LoVo (cell line): ENCODE results near the gene CYB5D1.

Experiments
- DNase-seq: peaks from one replicate; pipeline ENCODE4 v3.0.0-alpha.2; 2016; ENCODE audit warnings: low spot score

CYB5D1 gene

DNA sequence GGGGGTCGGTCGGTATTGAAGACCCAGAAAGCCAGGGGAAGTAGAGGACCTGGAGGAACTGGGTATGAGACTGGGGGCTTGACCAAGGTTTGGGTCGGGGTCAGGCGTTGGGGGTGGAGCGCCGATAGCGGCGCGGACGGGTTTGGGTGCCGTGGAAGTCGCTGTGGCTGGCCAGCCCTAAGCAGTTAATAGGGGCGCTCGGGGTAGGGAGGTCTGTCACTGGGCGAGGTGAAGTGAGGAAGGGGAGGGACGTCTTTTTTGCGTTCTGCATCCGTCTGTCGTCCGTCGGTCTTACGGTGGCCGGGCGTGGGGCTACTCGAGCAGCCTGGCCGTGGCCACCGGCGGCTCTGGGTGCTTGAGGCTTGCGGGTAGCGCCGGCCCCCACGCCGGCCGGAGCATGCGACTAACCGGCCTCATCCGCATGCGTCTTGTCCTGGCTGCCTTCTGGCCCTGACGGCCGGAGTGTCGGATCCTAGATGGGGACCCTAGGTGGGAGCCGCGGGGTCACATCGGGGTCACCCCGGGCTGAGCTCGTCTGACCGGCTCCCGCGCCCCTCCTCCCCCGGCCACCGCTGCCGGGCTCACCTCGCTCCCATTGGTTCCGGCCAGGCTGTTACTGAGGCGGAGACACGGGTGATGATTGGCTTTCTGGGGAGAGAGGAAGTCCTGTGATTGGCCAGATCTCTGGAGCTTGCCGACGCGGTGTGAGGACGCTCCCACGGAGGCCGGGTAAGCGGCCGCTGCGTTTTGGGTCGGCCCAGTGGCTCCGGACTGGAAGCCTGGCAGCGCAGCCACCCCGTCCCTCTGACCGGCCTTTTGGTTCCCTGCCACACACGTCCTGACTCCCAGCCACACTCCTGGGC lies 13.3 kb upstream of the CYB5D1 start:
- peak; percentile 95 for DNase-seq

DNA sequence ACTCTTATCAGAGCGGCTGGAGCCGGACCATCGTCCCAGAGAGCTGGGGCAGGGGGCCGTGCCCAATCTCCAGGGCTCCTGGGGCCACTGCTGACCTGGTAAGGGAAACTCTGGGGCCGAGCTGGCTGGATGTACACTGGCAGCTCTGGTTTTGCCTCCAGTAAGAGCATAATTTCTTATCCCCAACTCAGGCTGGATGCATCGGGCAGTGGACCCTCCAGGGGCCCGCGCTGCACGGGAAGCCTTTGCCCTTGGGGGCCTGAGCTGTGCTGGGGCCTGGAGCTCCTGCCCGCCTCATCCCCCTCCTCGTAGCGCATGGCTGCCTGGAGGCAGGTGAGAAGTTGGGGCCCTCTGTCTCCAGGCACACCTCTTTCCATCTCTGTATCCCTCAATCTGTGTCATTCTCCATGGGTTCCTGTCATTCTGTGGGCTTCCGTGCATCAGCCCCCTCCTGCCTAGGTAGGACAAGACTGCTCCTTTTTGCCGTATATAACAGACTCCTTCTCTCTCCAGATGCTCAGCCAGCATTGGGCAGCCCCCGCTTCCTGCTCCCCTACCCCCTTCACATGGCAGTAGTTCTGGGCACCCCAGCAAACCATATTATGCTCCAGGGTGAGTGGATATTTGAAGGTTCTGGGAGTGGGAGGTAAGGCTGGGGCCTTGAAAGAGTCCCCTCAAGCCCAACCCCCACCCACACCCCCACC lies 12.3 kb upstream of the CYB5D1 start:
- no peak for DNase-seq

DNA sequence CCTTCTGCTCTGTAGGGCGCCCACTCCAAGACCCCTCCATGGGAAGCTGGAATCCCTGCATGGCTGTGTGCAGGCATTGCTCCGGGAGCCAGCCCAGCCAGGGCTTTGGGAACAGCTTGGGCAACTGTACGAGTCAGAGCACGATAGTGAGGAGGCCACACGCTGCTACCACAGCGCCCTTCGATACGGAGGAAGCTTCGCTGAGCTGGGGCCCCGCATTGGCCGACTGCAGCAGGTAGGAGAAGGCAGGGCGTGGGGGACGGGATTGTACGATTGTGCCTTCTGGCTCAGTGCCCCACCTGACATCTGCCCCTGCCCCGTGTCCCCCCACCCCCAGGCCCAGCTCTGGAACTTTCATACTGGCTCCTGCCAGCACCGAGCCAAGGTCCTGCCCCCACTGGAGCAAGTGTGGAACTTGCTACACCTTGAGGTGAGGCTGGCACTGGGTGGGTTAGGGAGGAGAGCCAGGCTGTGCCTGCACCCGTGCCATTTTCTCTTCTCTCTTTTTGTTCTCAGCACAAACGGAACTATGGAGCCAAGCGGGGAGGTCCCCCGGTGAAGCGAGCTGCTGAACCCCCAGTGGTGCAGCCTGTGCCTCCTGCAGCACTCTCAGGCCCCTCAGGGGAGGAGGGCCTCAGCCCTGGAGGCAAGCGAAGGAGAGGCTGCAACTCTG lies 11.6 kb upstream of the CYB5D1 start:
- DNase-seq: no peak

DNA sequence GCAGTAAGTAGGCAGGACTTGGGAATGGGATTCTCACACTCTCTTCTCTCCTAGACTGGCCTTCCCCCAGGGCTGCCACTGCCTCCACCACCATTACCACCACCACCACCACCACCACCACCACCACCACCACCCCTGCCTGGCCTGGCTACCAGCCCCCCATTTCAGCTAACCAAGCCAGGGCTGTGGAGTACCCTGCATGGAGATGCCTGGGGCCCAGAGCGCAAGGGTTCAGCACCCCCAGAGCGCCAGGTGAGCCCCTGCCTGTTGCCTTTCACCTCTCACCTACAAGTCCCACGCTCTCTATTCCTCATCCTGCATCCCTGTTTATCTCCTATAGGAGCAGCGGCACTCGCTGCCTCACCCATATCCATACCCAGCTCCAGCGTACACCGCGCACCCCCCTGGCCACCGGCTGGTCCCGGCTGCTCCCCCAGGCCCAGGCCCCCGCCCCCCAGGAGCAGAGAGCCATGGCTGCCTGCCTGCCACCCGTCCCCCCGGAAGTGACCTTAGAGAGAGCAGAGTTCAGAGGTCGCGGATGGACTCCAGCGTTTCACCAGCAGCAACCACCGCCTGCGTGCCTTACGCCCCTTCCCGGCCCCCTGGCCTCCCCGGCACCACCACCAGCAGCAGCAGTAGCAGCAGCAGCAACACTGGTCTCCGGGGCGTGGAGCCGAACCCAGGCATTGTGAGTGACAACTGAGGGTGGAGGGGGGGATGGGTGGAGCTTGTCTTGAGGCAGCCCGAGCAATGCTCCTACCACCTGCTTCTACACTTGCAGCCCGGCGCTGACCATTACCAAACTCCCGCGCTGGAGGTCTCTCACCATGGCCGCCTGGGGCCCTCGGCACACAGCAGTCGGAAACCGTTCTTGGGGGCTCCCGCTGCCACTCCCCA lies 10.8 kb upstream of the CYB5D1 start:
- no peak for DNase-seq

DNA sequence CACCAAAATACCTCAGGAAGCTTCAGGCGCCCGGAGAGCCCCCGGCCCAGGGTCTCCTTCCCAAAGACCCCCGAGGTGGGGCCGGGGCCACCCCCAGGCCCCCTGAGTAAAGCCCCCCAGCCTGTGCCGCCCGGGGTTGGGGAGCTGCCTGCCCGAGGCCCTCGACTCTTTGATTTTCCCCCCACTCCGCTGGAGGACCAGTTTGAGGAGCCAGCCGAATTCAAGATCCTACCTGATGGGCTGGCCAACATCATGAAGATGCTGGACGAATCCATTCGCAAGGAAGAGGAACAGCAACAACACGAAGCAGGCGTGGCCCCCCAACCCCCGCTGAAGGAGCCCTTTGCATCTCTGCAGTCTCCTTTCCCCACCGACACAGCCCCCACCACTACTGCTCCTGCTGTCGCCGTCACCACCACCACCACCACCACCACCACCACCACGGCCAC lies 9.6 kb upstream of the CYB5D1 start:
- DNase-seq: no peak

DNA sequence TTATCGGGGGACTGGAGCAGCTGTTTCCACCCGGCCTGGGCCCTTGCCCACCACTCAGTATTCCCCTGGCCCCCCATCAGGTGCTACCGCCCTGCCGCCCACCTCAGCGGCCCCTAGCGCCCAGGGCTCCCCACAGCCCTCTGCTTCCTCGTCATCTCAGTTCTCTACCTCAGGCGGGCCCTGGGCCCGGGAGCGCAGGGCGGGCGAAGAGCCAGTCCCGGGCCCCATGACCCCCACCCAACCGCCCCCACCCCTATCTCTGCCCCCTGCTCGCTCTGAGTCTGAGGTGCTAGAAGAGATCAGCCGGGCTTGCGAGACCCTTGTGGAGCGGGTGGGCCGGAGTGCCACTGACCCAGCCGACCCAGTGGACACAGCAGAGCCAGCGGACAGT lies 9.1 kb upstream of the CYB5D1 start:
- DNase-seq: no peak

DNA sequence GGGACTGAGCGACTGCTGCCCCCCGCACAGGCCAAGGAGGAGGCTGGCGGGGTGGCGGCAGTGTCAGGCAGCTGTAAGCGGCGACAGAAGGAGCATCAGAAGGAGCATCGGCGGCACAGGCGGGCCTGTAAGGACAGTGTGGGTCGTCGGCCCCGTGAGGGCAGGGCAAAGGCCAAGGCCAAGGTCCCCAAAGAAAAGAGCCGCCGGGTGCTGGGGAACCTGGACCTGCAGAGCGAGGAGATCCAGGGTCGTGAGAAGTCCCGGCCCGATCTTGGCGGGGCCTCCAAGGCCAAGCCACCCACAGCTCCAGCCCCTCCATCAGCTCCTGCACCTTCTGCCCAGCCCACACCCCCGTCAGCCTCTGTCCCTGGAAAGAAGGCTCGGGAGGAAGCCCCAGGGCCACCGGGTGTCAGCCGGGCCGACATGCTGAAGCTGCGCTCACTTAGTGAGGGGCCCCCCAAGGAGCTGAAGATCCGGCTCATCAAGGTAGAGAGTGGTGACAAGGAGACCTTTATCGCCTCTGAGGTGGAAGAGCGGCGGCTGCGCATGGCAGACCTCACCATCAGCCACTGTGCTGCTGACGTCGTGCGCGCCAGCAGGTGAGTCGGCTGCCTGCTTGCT lies 8.6 kb upstream of the CYB5D1 start:
- DNase-seq: no peak

DNA sequence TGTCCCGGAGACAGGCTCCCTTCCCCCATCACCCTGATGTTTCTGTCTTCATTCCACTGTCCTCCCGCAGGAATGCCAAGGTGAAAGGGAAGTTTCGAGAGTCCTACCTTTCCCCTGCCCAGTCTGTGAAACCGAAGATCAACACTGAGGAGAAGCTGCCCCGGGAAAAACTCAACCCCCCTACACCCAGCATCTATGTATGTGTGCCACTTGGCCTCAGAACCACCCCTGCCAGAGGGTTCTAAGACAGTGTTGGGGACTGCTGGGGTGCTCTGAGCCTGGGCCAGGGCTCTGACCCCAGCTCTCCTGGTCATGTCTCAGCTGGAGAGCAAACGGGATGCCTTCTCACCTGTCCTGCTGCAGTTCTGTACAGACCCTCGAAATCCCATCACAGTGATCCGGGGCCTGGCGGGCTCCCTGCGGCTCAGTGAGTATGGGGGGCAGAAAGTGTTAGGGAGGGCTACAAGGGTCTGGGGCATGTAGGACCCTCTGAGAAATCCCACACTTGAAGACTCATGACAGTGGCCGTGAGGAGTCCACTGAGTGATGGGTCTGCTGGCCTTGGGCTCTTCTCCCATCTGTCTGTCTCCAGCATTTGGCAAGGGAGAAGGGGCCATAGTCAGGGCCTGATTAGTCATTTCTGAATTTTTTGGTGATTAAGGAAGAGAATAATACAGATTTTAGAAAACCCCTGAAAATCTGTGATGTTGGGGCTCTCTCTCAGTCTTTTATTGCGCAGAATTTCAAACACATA lies 7.9 kb upstream of the CYB5D1 start:
- DNase-seq: no peak

DNA sequence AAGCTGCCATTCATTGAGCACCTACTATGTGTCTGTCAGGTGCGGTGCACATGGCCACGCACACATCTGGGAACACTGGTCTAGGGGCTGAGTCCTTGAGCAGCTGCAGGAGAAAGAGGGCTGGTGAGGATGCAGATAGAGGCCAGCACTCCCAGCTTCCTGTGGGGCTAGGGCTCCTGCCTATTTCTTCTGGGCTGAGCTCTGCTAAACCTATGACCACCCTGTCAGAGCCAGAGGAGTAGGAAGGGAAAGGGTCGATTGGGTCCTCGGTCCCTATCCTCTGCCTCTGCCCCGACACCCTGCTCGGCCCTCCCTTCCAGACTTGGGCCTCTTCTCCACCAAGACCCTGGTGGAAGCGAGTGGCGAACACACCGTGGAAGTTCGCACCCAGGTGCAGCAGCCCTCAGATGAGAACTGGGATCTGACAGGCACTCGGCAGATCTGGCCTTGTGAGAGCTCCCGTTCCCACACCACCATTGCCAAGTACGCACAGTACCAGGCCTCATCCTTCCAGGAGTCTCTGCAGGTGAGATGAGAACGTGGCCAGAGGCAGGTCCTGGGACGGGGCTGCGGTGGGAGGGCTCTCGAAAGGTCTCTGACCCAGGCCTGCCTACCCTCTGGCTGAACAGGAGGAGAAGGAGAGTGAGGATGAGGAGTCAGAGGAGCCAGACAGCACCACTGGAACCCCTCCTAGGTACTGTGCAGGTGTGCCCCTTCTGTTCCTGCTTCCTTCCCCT lies 6.9 kb upstream of the CYB5D1 start:
- DNase-seq: no peak

DNA sequence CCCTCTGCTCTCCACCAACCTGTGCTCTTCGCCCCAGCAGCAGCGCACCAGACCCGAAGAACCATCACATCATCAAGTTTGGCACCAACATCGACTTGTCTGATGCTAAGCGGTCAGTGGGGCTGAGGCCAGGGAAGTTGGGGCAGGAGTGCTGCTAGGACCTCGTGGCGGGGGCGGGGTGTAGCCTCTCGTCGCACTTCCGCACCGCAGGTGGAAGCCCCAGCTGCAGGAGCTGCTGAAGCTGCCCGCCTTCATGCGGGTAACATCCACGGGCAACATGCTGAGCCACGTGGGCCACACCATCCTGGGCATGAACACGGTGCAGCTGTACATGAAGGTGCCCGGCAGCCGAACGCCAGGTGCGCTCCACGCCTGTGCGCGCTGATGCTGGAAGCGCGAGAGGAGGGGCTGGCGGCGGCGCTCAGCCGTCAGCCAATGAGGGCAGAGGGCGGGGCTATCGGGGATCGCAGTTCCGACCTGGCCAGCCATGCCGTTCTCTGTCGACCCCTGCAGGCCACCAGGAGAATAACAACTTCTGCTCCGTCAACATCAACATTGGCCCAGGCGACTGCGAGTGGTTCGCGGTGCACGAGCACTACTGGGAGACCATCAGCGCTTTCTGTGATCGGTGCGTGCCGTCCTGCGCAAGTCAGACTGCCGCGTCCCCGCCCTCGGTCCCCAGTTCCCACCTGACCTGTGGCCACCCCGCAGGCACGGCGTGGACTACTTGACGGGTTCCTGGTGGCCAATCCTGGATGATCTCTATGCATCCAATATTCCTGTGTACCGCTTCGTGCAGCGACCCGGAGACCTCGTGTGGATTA lies 6.2 kb upstream of the CYB5D1 start:
- DNase-seq: peak; percentile 93

DNA sequence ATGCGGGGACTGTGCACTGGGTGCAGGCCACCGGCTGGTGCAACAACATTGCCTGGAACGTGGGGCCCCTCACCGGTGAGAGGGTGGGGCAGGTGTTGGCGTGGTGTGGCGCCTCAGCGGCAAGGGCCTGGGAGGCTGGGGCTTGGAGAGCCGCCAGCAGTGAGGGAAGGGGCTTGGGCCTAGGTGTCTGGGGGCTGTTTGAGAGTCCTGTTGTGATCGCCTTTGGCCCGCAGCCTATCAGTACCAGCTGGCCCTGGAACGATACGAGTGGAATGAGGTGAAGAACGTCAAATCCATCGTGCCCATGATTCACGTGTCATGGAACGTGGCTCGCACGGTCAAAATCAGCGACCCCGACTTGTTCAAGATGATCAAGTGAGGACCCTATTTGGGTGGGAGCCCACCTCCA lies 5.5 kb upstream of the CYB5D1 start:
- DNase-seq: no peak

DNA sequence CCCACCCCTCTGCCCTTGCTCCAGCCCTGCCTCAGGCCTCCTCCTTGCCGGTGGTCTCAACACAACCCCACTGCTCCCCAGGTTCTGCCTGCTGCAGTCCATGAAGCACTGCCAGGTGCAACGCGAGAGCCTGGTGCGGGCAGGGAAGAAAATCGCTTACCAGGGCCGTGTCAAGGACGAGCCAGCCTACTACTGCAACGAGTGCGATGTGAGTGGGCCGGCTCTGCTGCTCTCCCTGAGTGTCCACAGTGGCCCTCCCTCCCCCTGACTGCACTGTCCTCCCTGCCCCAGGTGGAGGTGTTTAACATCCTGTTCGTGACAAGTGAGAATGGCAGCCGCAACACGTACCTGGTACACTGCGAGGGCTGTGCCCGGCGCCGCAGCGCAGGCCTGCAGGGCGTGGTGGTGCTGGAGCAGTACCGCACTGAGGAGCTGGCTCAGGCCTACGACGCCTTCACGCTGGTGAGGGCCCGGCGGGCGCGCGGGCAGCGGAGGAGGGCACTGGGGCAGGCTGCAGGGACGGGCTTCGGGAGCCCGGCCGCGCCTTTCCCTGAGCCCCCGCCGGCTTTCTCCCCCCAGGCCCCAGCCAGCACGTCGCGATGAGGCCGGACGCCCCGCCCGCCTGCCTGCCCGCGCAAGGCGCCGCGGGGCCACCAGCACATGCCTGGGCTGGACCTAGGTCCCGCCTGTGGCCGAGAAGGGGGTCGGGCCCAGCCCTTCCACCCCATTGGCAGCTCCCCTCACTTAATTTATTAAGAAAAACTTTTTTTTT lies 4.7 kb upstream of the CYB5D1 start:
- no peak for DNase-seq

DNA sequence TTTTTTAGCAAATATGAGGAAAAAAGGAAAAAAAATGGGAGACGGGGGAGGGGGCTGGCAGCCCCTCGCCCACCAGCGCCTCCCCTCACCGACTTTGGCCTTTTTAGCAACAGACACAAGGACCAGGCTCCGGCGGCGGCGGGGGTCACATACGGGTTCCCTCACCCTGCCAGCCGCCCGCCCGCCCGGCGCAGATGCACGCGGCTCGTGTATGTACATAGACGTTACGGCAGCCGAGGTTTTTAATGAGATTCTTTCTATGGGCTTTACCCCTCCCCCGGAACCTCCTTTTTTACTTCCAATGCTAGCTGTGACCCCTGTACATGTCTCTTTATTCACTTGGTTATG lies 4.1 kb upstream of the CYB5D1 start:
- DNase-seq: no peak

DNA sequence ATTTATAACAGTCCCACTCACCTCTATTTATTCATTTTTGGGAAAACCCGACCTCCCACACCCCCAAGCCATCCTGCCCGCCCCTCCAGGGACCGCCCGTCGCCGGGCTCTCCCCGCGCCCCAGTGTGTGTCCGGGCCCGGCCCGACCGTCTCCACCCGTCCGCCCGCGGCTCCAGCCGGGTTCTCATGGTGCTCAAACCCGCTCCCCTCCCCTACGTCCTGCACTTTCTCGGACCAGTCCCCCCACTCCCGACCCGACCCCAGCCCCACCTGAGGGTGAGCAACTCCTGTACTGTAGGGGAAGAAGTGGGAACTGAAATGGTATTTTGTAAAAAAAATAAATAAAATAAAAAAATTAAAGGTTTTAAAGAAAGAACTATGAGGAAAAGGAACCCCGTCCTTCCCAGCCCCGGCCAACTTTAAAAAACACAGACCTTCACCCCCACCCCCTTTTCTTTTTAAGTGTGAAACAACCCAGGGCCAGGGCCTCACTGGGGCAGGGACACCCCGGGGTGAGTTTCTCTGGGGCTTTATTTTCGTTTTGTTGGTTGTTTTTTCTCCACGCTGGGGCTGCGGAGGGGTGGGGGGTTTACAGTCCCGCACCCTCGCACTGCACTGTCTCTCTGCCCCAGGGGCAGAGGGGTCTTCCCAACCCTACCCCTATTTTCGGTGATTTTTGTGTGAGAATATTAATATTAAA lies 3.6 kb upstream of the CYB5D1 start:
- no peak for DNase-seq

DNA sequence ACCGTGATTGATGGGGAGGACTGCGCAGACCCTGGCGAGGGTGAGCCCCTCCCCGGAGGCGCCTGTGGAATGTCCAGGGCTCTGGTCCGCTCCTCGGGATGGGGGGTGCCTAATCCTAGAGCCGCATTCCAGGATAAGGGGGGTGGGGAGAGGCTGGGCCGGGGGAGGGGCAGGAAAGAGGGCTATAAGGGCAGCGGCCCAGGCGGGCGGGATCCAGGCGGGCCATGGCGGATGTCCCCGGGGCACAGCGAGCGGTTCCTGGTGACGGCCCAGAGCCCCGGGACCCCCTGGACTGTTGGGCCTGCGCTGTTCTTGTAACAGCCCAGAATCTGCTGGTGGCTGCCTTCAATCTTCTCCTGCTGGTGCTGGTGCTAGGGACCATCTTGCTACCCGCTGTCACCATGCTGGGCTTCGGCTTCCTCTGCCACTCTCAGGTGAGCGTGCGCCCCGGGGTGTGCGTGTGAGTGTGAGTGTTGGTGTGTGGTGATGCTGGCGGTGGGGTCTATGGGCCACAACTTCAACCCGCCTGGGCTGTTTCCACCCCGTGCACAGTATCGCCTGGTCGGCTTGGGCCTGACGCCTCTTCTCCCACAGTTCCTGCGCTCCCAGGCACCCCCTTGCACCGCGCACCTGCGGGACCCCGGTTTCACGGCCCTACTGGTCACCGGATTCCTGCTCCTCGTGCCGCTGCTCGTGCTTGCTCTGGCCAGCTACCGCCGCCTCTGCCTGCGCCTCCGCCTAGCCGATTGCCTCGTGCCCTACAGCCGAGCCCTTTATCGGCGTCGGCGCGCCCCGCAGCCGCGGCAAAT lies 2.7 kb upstream of the CYB5D1 start, which contains the start of gene TMEM88:
TMEM88 (plus strand) TSS at position 216 of the 809 bp plus-strand sequence; CDS start at position 225, 9 bp downstream.
- DNase-seq: no peak

DNA sequence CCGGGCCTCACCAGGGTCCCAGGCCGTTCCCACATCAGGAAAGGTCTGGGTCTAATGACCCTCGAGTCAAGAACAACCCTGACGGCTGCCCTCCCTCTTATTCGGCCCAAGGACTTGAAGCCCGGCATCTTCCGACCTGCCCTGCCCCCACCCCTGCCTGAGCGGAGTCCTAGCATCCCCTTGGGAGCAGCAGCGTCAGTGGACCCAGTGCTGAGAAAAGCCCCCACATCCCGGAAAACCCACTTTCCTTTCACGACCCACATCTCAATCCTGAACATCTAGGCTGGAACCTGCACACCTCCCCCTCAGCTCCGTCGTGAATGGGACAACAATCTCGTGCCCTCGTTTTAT lies 2.2 kb upstream of the CYB5D1 start:
- DNase-seq: no peak
